ENCODE results near the gene TANGO6.

DNA sequence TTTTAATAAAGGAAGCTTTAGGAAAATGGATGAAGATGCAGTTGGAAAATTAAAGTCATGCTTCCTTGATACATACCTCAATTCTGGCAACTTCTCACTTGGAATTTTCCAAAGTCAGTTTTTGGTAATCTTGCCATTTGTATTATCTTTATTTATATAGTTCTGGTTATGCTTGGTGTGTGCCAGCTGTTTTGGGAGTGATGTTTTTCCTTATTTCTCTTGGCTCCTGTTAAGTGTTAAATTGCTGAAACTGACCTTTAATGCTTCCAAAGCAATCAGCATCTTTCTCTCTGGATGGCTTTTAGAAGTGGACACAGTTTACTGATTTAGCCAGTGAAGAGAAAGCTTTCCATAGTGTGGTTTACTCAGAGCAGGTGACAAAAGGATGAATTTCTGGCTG is 192.0 kb downstream of the TANGO6 start:
- TF ChIP-seq, protein P1, sequence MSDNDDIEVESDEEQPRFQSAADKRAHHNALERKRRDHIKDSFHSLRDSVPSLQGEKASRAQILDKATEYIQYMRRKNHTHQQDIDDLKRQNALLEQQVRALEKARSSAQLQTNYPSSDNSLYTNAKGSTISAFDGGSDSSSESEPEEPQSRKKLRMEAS (IDR thresholded peaks at IDR 0.05) = no peak
- TF ChIP-seq RCOR1 (IDR thresholded peaks at IDR 0.05; ENCODE audit: low read depth, low read length) (no peak), EP300 (IDR thresholded peaks at IDR 0.05) (no peak), CTCF (IDR thresholded peaks at IDR 0.05) (no peak)
